ENCODE data around the gene CLINT1. TPM values are rescaled to one million over a fixed set of nuclear protein-coding genes. Genes with fewer than 3 reads are reported as not detected.

The CLINT1 gene
- total and polyA plus RNA-seq, 2 of the 4 experiments (the other 2 are of a cell fraction) = 144 to 146 TPM

DNA sequence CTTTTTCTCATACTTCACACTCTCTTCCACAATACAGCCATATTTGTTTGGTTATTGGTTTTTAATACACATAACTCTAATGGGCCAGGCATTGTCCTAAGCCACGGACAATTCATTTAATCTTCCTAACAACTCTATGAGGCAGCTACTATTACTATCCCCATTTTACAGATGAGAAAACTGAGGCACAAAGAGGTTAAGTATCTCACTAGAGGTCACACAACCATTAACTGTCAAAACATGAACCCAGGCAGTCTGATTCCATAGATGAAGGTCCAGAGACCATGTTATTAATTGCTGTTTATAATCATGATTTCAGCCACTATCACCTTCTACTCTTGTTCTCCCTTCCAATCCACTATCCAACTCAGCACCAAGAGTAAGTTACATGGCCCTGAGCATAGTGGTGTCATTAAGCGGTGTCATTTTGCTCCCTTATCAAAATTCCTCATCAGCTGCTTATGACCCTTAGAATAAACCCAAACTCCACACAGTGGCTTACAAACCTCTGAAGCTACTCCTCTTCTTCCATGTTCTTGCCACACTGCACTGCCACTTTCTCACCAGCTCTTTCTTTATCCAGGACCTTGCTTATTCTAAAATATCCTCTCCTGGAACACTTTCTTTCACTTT is 22.7 kb downstream of the CLINT1 start:
- no TSS peak for BruUV-seq (replicated peaks)
- Histone ChIP-seq H2AK5ac (ENCODE audit: low read depth, low read length) (no peak overlapping the region), H3K36me3 (ENCODE audit: control insufficient read depth, insufficient read depth, low read length) (peaks cover 6% of the 10 kb centered on the region), H3K9ac (ENCODE audit: low read depth, low read length) (no peak overlapping the region), H3K79me1 (ENCODE audit: low read depth in 1 of 2, low read length in 2 of 2) (peaks cover 28 to 65% of the 10 kb centered on the region in 2 experiments), H3K4ac (ENCODE audit: low read depth, low read length) (no peak overlapping the region), H3K9me1 (ENCODE audit: insufficient read depth, low read length) (peaks cover 7% of the 10 kb centered on the region; the same call in 1 of the 2 replicates), H3K56ac (ENCODE audit: extremely low read depth, insufficient read depth, low read length) (no peak overlapping the region), H2BK15ac (ENCODE audit: low read depth, low read length) (no peak overlapping the region), H2BK120ac (ENCODE audit: low read depth, low read length) (no peak overlapping the region), H4K20me1 (ENCODE audit: insufficient read depth, low read length) (peaks cover 50% of the 10 kb centered on the region), H2AK9ac (replicated peaks; ENCODE audit: low read depth, low read length, poor library complexity) (no peak overlapping the region), H4K5ac (ENCODE audit: low read depth, low read length) (no peak overlapping the region), H2BK20ac (ENCODE audit: low read depth, low read length) (no peak overlapping the region), H3K4me2 (ENCODE audit: low read depth, low read length) (no peak overlapping the region), H3K27ac (ENCODE audit: insufficient read depth, low read length) (no peak overlapping the region), H2BK5ac (ENCODE audit: low read depth, low read length, poor library complexity, severe bottlenecking) (no peak overlapping the region), H3K4me3 (ENCODE audit: insufficient read depth, low read depth, low read length) (no peak overlapping the region), H3K27me3 (ENCODE audit: control insufficient read depth, insufficient read depth, low read length) (no peaks in the 10 kb centered on the region), H3K9me3 (ENCODE audit: control insufficient read depth, insufficient read depth, low read length) (no peaks in the 10 kb centered on the region), H3K4me1 (ENCODE audit: control insufficient read depth, insufficient read depth, low read length) (no peaks in the 10 kb centered on the region), H3K18ac (ENCODE audit: low read depth, low read length) (no peak overlapping the region), H3K23ac (ENCODE audit: low read depth, low read length) (no peak overlapping the region), H4K8ac (ENCODE audit: low read depth in 2 of 2, low read length in 2 of 2) (no peak overlapping the region), H4K91ac (ENCODE audit: insufficient read depth, low read depth, low read length) (no peak overlapping the region), H3K14ac (replicated peaks; ENCODE audit: low read depth, low read length) (no peak overlapping the region), H2AFZ (replicated peaks; ENCODE audit: low read length, poor library complexity) (no peak overlapping the region)
- POLR2A ChIA-PET (ENCODE audit: unreplicated experiment) = no interaction called here
- TF ChIP-seq RCOR1 (IDR thresholded peaks at IDR 0.05; ENCODE audit: insufficient replicate concordance, low read length) = no peak
- no peak for TF ChIP-seq MXI1 (IDR thresholded peaks at IDR 0.05; ENCODE audit: borderline replicate concordance, low read depth, low read length)
- TF ChIP-seq, protein P1, sequence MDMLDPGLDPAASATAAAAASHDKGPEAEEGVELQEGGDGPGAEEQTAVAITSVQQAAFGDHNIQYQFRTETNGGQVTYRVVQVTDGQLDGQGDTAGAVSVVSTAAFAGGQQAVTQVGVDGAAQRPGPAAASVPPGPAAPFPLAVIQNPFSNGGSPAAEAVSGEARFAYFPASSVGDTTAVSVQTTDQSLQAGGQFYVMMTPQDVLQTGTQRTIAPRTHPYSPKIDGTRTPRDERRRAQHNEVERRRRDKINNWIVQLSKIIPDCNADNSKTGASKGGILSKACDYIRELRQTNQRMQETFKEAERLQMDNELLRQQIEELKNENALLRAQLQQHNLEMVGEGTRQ (IDR thresholded peaks at IDR 0.05; ENCODE audit: low read depth, low read length) = no peak
- no peak for TF ChIP-seq POLR2A (IDR thresholded peaks at IDR 0.05; ENCODE audit: low read depth, low read length)
- TF ChIP-seq MAFK (IDR thresholded peaks at IDR 0.05; ENCODE audit: low read depth, low read length) = no peak
- no peak for TF ChIP-seq RFX5 (IDR thresholded peaks at IDR 0.05; ENCODE audit: low read depth, low read length)
- TF ChIP-seq NFE2L2 (IDR thresholded peaks at IDR 0.05; ENCODE audit: low read depth, low read length) = no peak
- TF ChIP-seq RAD21 (IDR thresholded peaks at IDR 0.05; ENCODE audit: low read length) = no peak
- no peak for TF ChIP-seq BHLHE40 (IDR thresholded peaks at IDR 0.05; ENCODE audit: low read depth, low read length)
- no peak for TF ChIP-seq CEBPB (IDR thresholded peaks at IDR 0.05; ENCODE audit: low read depth, low read length)
- TF ChIP-seq ELK1 (IDR thresholded peaks at IDR 0.05; ENCODE audit: borderline replicate concordance, low read depth, low read length) = no peak
- intact Hi-C loops (cut with micrococcal nuclease) (loop anchor here (2.0 kb wide), 1 partner anchor 17 kb away; no protein-coding TSS in a partner anchor), dilution Hi-C loops (cut with HindIII; ENCODE audit: low sequenced_read_pairs, unreplicated experiment) (no loop called here), in situ Hi-C loops (cut with MboI; ENCODE audit: low sequenced_read_pairs) (no loop called here)
- no CpG with 5 or more reads among the region's 2 CpGs for WGBS, 2 experiments (ENCODE audit: extremely low coverage in 2 of 2, insufficient read length in 1 of 2)
- DNase-seq (no peak), ATAC-seq (ENCODE audit: low read depth) (no peak)
- CTCF ChIA-PET = no interaction called here

Data from IMR-90 (cell line).